MV-4-11 (cell line): Measurements from ENCODE around the gene EFNA3.
"Not testable (repeated sequence)": the region's sequence is repeated elsewhere in the genome, so short reads cannot be mapped to it uniquely, and the experiment has no call there.

Experiments
- DNase-seq: peaks from one replicate; lab custom pipeline; 2025; lab: John Stamatoyannopoulos, UW

The EFNA3 gene

DNA sequence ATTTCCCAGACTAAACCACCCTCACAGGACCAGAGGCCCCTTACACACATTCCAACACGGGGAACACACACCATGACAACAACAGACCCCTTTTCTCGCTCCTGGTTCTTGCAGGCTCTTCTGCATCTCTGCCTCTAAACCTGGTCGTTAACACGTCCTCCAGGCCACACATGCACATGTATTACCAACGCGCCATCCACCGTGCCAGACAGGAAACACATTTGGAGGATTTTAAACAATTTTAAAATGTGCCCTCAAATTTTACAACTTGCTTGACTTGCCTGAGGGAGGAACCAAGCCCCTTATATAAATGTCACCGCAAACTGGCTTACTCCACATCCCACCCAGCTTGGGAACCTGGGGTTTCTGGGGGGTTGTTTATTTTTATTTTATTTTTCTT, 32.2 kb downstream of the EFNA3 start:
- no peak for DNase-seq

GRCh38 chr1:155113450-155113980, 34.9 kb downstream of the EFNA3 start:
- DNase-seq: no peak

DNA sequence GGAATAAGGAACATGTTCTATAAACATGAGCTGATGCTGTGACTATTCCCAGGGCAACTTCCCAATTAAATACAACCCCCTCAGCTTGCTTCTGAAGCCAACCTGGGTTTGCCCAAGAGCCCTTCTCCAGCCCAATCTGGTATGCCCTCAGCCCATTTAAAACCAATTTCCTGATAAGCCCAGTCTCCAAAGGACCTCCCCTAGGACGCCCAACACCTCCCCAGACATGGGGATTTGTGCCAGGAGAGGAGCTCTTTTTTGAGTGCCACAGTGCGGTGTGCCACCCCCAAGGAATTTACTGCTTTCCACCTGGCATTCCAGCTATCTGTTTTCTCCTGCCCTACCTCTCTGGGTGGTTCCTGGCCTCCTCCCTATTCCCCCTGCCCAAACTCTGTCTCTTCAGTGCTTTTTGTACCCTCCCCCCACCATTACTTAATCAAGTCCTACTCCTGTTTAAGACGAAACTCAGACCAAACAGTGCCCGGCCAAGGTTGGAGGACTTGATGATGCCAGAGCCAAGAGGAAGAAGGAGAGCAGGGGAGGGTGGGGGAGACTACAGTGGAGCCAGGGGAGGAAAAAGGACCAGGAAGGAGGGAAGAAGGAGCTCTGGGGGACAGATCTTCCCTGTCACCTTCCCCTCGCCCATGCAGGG, 37.6 kb downstream of the EFNA3 start:
- DNase-seq: no peak

- no peak for DNase-seq
Measured at GRCh38 chr1:155117610-155118009, 39.0 kb downstream of the EFNA3 start.

DNA sequence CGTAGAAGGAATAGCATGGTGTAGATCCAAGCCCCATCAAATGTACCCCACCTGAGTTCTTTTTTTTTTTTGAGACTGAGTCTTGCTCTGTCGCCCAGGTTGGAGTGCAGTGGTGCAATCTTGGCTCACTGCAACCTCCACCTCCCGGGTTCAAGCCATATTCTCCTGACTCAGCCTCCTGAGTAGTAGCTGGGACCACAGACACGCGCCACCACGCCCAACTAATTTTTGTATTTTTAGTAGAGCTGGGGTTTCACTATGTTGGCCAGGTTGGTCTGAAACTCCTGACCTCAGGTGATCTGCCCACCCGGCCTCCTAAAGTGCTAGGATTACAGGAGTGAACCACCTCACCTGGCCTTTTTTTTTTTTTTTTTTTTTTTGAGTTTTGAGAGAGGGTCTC, 39.5 kb downstream of the EFNA3 start:
- not testable (repeated sequence) for DNase-seq

GRCh38 chr1:155120253-155120652, 41.6 kb downstream of the EFNA3 start:
- DNase-seq: no peak

DNA sequence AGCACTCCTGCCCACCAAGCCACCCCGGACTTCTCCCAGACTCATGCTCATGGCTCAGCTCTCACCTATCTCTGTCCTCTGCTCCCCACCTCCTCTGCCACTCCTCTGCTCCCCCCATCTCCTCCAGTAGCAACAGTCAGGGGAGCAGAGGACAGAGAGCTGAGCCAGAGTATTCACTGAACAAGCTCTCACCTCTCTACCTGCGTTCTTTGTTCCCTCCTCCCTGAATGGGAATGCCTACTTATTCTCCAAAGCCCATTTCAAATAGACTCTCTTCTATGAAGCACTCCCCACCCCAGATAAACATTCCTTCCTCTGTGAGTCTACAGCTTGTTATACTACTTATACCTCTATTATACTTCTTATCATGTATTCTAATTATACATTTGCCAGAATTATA, 42.6 kb downstream of the EFNA3 start:
- no peak for DNase-seq

- no peak for DNase-seq
Measured at GRCh38 chr1:155122308-155122707, 43.7 kb downstream of the EFNA3 start.

DNA sequence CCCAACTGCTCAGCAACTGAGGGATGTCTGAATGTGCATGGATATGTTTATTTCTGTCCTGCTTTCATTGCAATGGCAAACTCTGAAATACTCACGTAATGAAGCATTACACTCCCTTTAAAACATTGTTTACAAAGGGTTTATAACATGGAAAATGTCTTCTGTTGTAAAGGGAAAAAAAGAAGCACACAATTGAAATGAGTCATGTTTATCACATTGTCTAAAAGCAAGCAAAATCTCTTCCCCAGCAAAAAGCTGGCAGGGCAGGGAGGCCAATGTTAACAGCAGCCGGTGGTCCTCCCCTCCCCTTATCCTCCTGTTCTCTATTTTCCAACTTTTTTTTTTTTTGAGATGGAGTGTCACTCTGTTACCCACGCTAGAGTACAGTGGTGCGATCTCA, 45.2 kb downstream of the EFNA3 start:
- no peak for DNase-seq

DNA sequence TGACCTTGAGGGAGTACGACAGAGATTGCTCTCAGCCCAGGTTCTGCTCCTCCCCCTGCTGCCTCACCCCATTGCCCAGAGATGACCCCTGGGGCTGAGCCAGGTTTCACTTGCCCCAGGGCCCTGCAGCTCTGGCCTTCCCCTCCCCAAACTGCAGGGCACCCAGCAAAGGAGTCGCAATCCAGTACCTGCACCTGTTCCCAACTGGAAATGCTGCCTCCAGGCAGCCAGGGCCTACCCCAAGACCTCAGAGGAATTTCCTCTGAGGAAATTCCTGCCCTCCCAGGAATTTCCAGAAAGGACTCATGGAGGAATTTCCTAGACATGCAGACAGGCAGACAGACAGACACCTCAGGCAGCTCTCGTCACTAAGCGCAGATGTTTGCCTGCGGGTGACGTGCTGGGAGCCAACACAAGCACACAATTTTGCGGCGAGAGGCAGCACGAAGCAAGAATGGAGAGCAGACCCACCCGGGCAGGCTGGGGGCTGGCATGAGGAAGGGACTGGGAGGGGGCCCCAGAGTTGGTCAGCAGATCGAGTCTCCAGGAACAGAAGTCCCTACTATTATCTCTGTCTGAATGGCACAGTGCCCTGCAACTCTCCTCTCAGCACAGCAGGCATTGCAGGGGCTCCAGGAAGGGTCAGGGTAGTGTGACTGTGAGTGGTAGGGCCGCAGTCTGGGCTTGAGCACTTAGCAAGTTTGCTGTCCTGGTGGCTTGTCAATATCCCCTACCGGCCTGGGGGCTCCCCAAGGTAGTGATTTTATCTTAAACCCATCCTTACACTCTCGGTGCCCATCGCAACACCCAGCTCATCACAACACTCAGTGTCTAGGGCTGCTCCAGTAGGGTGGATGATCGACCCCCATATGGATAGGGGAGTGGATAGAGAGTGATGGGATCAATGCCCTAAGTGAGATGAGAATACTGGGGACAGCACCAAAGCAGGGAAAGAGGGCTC, 46.1 kb downstream of the EFNA3 start:
- DNase-seq: no peak

GRCh38 chr1:155125511-155125945, 46.9 kb downstream of the EFNA3 start:
- DNase-seq: no peak

- DNase-seq: no peak
Measured at GRCh38 chr1:155125946-155126555, 47.4 kb downstream of the EFNA3 start.

DNA sequence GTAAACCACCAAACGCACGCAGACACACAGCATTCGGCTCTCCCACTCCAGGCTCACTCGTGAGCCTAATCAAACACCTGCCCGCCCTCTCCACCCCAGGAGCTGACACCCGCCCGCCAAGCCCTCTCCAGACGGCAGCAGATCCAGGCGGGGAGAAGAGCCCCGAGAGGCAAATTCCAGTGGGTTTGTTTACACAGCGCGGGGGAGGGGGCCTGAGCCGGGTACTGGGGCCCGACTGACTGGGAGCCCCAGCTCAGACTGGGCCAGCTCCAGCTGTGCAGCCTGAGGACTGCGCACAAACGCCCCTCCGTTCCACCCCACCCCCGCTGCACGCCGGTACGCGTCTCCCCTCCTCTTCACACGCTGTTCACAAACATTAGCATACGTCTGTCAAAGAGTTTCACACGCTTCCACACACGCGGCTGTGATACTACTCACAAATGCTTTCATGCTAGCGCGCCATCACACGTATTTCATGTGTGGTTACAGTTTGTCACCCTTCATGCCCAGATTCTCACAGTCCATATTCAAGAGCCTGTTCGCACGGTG, 48.0 kb downstream of the EFNA3 start:
- peak; percentile 10 for DNase-seq

DNA sequence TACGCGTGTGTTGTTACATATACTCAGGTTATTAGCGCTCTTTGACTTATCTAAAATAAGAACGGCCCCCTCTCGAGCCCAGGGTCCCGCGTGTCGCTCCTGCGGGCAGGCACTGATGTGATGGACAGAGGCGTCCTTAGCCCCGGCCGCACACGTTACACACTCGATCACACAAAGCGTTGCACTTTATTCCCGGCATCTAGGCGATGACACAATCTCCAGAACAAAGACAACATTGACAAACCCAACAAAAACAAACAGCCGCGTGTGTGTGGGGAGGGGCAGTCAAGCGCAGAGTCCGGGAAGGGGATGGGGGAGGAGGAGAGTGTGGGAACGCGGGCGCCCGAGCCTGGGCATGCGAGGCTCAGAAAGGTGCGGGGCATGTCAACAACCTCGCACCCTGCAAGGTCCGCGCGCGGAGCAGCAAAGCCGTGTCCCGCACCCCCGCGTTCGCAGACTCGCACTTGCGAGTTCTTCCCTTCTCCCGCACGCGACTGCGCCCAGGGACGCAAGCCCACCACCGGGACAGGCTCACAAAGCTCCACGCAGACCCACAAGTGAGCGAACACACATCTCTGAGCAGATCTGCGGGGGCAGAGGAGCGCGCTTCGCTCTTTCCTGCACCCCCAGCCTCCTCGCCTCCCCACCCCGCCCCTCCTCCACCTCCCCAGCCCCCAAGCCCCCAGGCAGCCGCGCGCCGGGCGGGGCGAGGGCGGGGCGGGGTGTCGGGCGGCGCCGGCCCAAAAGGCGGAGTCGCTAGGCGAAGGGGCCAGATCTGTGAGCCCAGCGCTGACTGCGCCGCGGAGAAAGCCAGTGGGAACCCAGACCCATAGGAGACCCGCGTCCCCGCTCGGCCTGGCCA, 48.7 kb downstream of the EFNA3 start, which contains the start of gene EFNA1:
EFNA1 (plus strand) TSS at position 772 of the 862 bp plus-strand sequence. CDS start 102 bp downstream, outside the sequence.
- no peak for DNase-seq

GRCh38 chr1:155127967-155128754, 49.5 kb downstream of the EFNA3 start:
- DNase-seq: no peak

DNA sequence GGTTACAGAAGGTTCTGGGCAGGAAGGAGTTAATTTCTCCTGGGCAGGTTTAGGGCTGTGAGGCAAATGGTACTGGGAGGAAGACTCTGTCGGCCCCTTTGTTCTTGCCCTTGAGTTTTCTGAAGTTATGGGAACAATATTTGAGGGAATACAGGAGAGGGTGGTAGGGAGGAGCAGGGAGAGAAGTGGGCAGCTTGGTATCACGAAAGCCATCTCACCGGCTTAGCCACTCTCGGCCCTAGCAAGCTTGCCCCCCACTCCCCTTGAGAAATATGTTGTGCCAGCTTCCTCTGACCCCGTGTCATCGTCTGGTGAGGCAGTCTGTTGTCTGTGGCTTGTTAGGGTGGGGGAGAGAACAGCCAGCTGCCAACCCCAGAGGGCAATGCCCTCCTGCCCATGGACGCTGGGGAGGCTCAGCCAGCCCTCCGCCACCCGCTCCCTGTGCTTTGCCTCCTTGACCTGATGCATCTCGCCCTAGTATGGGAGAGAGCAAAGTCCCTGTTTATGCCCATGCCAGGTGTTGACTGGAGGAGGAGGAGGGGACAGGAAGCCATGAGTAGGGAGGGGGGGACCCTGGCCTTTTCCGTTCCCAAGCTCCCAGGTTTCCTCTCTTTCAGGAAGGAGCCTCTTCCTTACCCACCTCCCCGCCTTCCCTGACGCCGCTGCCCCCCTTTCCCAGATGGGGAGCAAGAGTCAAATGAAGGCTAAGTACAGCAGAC, 50.3 kb downstream of the EFNA3 start:
- no peak for DNase-seq

- no peak for DNase-seq
Measured at GRCh38 chr1:155130272-155131006, 51.8 kb downstream of the EFNA3 start.

GRCh38 chr1:155131285-155131684, 52.6 kb downstream of the EFNA3 start:
- no peak for DNase-seq

DNA sequence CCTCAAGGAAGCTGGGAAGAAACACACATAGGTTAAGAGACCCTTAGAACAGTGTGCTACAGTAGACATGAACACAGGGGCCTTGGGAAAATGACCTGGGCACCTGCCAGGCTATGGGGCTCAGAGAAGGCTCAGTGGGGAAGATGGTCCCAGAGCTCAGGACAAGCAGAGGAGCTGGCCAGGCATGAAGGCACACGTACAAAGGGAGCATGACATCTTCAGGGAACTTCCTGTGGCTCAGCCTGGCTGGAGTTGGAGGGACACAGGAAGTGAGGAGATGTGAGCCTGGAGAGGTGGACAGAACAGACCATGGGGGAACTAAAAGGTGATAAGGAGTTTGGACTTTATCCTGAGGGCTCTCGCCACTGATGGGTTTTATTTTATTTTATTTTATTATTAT, 53.2 kb downstream of the EFNA3 start:
- DNase-seq: no peak
